ENCODE data around the gene SV2A.
"Not testable (repeated sequence)": the region's sequence is repeated elsewhere in the genome, so short reads cannot be mapped to it uniquely, and the experiment has no call there.

Gene SV2A

DNA sequence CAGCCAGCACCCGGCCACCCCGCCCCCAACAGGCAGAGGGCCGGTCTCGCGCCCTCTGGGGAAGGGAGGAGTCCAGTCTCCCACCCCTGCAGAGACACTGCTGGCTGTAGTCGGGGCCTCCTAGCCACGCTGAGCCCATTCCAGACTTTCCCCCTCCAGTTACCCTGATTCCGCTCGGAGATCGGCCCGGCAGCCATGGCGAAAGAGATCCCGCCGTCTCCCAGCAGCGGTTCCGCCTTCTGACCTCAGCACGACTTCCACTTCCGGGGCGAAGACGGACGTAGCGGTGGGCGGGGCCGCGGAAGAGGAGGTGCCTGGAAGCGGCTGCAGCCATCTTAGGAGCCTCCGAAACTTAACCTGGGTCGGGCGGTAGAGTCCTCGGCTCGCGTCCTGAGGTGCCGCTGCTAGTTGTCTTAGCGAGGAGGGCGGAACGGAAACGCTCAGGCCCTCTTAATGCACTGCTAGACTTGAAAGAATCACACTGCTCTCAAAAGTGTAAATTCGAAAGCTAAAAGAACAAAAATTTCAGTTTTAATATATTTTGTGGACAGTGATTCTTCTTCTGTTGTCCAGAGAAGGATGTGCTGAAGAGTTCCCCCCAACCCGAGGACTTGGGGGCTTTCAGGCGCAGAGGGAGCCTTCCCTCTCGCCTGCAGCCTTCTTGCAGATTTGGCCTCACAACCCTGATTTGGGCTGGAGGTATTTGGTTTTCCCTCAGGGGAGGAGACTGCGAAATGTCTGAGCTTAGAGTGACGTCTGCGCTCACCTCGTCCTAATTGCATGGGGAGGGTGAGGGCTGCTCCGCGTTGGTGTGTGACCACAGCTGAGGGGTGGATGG, 10.1 kb upstream of the SV2A start, which contains the start of gene SF3B4:
Gene SF3B4 (minus strand): TSS at position 241 of the 838 bp plus-strand sequence. CDS start 44 bp downstream, at position 197.
- ATAC-seq, result peak; percentile 99

- ATAC-seq, result no peak
These were observed 9.5 kb upstream of the SV2A start for GRCh38 chr1:149927056-149927562.

GRCh38 chr1:149926296-149926695, 8.7 kb upstream of the SV2A start:
- ATAC-seq, result no peak

GRCh38 chr1:149925751-149926150, 8.1 kb upstream of the SV2A start:
- ATAC-seq, result no peak

DNA sequence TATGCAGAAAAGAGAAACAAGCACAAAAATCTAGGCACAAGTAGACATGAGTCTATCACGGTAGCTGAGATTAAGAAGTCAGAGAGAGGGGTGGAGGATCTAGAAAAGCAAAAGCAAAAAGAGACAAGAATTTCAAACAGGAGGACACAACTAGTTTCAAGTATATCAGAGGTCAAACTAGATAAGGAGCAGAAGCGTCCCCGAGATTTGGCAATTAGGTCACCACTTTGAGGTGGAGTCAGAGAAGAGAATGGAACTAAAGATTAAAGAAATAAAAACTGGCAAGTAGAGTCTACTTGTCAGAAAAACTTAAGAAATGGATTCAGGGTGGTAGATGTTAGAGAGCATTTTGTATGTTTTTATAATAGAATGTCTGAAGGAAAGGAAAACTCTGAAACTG, 7.7 kb upstream of the SV2A start:
- no peak for ATAC-seq

DNA sequence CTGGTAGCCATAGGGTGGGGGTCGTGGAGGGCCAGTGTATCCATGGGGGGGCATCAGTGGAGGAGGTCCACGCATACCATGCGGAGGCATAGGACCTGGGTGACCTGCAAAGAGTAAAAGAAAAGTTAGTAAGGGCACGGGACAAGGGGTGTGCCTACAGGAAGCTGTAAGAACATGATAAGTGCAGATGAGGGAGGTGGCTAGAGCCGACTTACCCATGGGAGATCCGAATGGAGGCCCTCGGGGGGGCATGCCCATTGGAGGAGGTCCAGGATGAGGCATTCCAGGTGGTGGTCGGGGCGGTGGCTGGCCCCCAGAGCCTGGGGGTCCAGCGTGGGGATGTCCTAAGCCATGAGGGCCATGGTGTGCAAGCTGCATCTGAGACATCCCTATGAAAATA, 6.0 kb upstream of the SV2A start:
- no peak for ATAC-seq

DNA sequence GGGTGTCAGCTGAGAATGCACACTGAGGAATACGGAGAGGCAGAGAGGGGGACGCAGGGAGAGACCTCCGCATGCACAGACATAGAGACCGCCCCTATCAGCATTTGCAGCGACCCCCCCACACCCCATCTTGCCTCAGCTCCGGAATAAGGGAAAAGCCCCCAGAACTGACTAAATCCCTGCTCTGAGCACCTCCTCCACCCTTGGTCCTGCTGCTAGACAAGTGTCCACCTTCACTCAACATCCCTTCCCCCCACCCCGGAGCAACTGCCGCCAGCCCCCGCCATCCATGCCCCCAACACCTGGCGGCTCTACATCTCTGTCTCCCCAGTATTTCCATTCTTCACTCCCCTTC, 769 bp downstream of the SV2A start:
- no peak for ATAC-seq

DNA sequence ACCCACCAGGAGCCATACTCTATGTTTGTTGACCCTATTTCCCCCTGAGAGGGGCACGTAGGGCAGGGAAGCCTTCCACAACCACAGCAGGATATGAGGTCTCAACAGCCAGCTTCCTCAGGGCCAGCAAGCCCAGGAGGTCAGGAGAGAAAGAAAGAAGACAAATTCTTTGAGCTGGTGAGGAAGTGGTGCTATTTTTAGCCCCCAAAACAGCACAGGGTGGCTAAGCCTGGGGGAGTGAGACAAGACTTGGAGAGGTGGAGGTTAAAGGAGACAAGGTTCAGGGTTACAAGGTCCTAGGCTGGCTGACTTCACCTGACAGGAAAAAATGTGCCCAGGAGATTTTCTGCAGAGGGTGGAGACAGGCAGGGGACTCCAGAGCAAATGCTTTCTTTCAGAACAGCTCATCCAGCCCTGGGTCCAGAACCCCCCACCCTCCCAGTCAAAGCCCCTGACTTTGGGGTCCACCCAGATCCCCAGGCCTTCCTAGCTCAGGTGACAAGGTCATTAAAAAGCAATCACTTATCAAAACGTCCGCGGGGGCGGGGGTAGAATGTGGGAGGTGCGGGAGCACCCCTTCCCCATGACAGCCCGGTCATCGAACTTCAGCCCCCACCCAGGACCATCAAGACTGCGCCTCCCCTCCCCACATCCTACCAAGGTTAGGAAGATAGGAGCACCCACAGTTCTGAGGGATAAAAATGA, 1.3 kb downstream of the SV2A start:
- no peak for ATAC-seq

DNA sequence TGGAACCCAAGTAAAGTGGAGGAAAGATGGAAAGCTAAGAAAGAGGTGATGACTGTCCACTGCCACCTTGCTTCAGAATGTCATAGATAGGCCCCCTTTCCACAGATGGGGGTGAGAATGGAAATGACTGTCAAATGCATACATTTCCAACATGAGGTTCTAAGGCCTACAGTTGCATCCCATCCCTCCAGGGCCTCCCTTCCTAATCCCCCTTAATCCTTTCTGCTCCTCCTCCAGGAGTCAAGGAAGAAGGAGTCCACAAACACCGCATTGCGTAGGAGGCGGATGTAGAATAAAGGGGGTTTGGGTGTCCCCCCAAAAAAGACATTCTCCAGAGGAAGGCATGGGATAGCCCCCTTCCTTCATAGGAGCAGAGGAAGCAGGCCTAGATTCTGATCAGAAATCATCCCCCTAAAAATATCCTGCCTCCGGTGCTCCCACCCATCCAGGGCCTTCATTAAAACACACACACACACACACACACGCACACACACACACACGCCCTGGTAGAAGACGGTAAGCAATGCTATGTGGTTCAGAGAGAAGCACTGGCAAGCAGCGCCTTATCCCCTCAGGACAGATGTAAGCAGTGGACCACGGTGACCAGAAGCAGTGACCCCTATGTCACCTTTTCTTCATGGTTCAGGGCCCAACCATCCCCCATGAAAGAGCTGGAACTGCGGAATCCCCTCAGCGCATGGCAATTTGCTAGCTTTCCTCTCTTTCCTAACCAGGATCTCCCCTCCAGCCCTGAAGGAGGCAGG, 2.0 kb downstream of the SV2A start:
- no peak for ATAC-seq

DNA sequence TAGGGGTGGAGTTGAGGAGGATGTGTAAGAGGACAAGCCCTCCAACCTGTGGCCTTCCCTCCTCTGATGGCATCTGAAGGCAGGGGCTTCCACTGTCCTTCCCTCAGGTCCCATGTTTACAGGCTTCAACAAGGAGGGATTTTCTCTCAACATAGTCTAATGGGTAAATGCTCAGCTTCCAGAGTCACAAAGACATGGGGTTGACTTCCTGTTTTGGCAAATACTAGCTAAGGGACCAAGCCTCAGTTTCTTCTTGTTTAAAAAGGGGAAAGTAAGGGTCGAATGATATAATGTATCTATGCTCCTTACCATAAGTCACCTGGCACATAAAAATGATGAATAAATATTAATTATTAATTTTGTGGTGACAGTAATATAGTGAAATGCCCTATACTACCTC, 3.1 kb downstream of the SV2A start:
- ATAC-seq, result no peak

DNA sequence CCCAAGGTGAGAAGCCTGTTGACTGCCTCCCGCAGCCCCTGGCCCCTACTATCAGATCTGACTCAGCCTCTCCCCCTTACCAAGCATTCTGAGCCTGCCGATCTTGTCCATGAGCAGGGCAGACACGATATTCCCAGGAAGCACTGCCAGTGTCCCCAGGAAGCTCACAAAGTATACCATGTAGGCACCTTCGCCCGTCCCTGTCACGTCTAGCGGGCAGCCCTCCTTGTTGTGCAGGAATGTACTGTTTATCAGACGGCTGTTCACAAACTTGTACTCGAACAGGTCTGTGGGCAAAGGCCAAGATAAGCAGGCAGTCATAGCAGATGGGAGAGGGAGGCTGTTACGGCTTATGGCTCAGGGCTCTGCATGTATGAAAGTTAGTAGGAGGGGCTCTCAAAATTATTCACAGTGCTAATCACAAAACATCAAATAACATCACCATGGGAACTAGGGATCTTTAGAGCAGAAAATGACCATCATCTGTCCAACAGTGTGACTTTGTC, 11.0 kb downstream of the SV2A start:
- ATAC-seq, result no peak

- ATAC-seq, result no peak
These were observed 13.7 kb downstream of the SV2A start for GRCh38 chr1:149903836-149904491.

DNA sequence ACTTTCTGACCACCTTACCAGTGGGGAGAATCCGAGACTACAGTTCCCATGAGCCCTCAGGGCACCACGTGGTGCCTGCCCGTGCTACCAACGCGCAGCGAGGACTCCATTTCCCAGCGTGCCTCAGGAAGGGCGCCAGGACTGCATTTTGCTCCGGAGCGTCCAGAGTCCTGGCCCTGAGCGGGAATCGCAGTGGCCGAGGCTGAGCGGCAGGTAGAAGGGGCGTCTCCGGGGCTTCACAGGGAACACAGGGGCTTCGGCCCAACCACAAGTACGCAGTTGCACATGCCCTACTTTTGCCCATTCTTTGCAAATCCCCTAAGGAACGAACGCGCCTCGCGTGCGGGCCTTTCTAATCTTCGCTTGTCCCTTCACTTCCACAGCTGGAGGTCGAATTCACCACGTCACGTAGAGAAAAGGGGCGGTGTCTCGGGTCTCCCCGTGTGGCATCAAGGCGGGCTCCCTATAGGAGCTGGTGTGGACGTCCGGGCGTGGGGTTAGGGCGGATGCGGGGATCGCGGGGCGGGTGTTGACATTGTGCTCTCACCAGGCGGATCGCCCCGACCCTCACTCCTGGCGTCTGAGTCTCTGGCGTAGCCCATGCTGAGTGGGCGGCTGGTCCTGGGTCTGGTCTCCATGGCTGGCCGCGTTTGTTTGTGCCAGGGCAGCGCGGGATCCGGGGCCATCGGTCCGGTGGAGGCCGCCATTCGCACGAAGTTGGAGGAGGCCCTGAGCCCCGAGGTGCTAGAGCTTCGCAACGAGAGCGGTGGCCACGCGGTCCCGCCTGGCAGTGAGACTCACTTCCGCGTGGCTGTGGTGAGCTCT, 18.0 kb downstream of the SV2A start, which contains the start of gene BOLA1:
Gene BOLA1 (plus strand): TSS at position 109 of the 825 bp plus-strand sequence. CDS start 492 bp downstream, at position 601.
- ATAC-seq, result peak; percentile 99 to 100

GRCh38 chr1:149896575-149896974, 21.1 kb downstream of the SV2A start:
- ATAC-seq, result no peak

- ATAC-seq, result no peak
These were observed 28.7 kb downstream of the SV2A start for GRCh38 chr1:149888999-149889289.

- peak; percentile 11 to 15 for ATAC-seq
These were observed 29.2 kb downstream of the SV2A start for GRCh38 chr1:149888247-149888998.

- ATAC-seq, result peak; percentile 67 to 70
These were observed 30.0 kb downstream of the SV2A start for GRCh38 chr1:149887456-149888246.

DNA sequence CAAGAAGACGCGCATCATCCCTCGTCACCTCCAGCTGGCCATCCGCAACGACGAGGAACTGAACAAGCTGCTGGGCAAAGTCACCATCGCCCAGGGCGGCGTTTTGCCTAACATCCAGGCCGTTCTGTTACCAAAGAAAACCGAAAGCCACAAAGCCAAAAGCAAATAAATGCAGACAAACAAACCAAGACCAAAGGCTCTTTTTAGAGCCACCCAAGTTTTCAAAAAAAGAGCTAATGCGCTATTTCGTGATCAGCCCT, 30.5 kb downstream of the SV2A start:
- ATAC-seq, result not testable (repeated sequence)

- peak; percentile 74 to 81 for ATAC-seq
These were observed 31.0 kb downstream of the SV2A start for GRCh38 chr1:149886396-149887195.

GRCh38 chr1:149886121-149886395, 31.6 kb downstream of the SV2A start:
- ATAC-seq, result not testable (repeated sequence)

Data from activated CD4-positive, CD25-positive, alpha-beta regulatory T cell treated with anti-CD3 and anti-CD28 coated beads, Interleukin-2, amount 50 U/mL, for 24 hours (primary cell).